HG03060 (cell line): Measurements from ENCODE around the gene PHF21B.

Experiments
- ATAC-seq: cut with Tn5 transposase; IDR thresholded peaks from one replicate; pipeline ENCODE4 v1.9.1; 2021; ENCODE audit warnings: low read depth, moderate number of reproducible peaks; ENCODE audit not compliant: unreplicated experiment

The PHF21B gene

GRCh38 chr22:44994399-44995104 lies 15.3 kb downstream of the PHF21B start:
- no peak for ATAC-seq

GRCh38 chr22:44992166-44992565 lies 17.6 kb downstream of the PHF21B start:
- no peak for ATAC-seq

- ATAC-seq: no peak
Observed at GRCh38 chr22:44991218-44991617, 18.6 kb downstream of the PHF21B start.

- ATAC-seq: no peak
Observed at GRCh38 chr22:44990810-44991209, 19.0 kb downstream of the PHF21B start.

GRCh38 chr22:44990328-44990727 lies 19.5 kb downstream of the PHF21B start:
- ATAC-seq: no peak

- no peak for ATAC-seq
Observed at GRCh38 chr22:44988671-44989070, 21.1 kb downstream of the PHF21B start.

- no peak for ATAC-seq
Observed at GRCh38 chr22:44986926-44987325, 22.9 kb downstream of the PHF21B start.

GRCh38 chr22:44985906-44986527 lies 23.8 kb downstream of the PHF21B start:
- no peak for ATAC-seq

GRCh38 chr22:44983878-44984482 lies 25.8 kb downstream of the PHF21B start:
- no peak for ATAC-seq

GRCh38 chr22:44982445-44982844 lies 27.4 kb downstream of the PHF21B start:
- ATAC-seq: no peak

- no peak for ATAC-seq
Observed at GRCh38 chr22:44981857-44982256, 27.9 kb downstream of the PHF21B start.

- no peak for ATAC-seq
Observed at GRCh38 chr22:44979154-44979553, 30.7 kb downstream of the PHF21B start.

GRCh38 chr22:44975427-44976262 lies 34.2 kb downstream of the PHF21B start:
- ATAC-seq: no peak

- ATAC-seq: no peak
Observed at GRCh38 chr22:44974454-44974853, 35.4 kb downstream of the PHF21B start.

GRCh38 chr22:44973829-44974228 lies 36.0 kb downstream of the PHF21B start:
- no peak for ATAC-seq

GRCh38 chr22:44972363-44973083 lies 37.3 kb downstream of the PHF21B start:
- ATAC-seq: no peak

GRCh38 chr22:44971651-44972362 lies 38.0 kb downstream of the PHF21B start:
- no peak for ATAC-seq

- ATAC-seq: no peak
Observed at GRCh38 chr22:44970291-44970690, 39.5 kb downstream of the PHF21B start.

GRCh38 chr22:44969817-44970216 lies 40.0 kb downstream of the PHF21B start:
- ATAC-seq: no peak

GRCh38 chr22:44968736-44969135 lies 41.1 kb downstream of the PHF21B start:
- no peak for ATAC-seq
